ENCODE data around the gene CD247.

Gene CD247

DNA sequence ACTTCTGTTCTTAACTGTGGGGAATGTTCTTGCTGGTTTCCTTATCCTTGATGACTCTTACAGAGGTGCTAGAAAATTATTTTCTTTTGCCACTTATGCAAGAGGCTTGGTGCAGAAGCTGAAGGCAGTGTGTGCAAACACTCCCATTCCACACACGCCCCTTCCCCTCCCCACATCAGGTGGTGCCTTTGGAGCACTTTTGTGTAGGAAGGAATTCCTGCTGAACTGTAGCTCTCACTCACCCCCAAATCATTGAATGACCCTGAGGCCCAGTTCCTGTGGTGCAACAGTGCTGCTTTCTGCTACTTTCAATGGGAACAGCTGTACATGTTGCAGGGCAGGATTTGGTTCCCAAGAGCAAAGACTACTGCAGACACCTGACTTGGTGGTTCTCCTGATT is 101.8 kb downstream of the CD247 start:
- TF ChIP-seq, protein P1, sequence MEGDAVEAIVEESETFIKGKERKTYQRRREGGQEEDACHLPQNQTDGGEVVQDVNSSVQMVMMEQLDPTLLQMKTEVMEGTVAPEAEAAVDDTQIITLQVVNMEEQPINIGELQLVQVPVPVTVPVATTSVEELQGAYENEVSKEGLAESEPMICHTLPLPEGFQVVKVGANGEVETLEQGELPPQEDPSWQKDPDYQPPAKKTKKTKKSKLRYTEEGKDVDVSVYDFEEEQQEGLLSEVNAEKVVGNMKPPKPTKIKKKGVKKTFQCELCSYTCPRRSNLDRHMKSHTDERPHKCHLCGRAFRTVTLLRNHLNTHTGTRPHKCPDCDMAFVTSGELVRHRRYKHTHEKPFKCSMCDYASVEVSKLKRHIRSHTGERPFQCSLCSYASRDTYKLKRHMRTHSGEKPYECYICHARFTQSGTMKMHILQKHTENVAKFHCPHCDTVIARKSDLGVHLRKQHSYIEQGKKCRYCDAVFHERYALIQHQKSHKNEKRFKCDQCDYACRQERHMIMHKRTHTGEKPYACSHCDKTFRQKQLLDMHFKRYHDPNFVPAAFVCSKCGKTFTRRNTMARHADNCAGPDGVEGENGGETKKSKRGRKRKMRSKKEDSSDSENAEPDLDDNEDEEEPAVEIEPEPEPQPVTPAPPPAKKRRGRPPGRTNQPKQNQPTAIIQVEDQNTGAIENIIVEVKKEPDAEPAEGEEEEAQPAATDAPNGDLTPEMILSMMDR (IDR thresholded peaks at IDR 0.05; ENCODE audit: borderline replicate concordance, control extremely low read depth, extremely low read depth, insufficient read depth, missing control alignments) = no peak
- in situ Hi-C loops (cut with MboI; ENCODE audit: low sequenced_read_pairs, unreplicated experiment) = no loop called here
- DNase-seq (ENCODE audit: low spot score) = no peak

DNA sequence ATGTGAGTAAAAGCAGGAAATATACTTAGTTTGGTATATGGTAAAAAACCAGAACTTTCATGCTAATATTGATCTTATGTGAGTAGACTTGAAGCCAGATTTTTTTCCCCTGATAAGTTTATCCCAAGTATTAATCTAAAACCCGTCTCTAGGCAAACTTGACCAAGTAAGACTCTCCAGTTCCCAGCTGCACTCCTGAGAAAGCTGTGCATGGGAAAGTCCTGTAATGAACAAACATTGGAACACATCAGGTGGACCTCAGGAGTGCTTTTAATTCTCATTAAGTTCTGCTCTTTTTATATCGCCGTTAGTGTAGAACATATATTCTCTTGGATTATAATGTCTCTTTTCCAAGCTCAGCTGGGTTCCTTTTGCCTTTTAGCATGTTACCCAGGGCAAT is 105.0 kb downstream of the CD247 start:
- in situ Hi-C loops (cut with MboI; ENCODE audit: low sequenced_read_pairs, unreplicated experiment) = no loop called here
- DNase-seq (ENCODE audit: low spot score) = no peak
- TF ChIP-seq, protein P1 (IDR thresholded peaks at IDR 0.05; ENCODE audit: borderline replicate concordance, control extremely low read depth, extremely low read depth, insufficient read depth, missing control alignments) = no peak

DNA sequence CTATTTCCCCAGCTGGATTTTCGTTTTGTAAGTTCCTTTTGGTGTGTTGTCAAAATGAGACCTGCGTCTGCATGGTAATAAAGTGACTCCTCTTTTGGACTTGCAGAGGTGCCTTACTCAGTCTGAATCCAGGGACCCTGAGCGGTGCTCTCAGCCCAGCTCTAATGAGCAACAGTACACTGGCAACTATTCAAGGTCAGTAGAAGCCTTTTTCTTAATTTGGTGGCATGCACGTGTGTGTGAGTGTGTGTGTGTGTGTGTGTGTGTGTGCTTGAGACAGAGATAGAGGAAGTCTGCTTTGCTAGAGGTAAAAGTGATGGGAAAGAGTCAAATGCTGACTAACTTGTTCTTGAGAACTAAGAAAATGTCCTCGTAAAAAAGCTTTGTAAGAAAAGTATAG is 105.4 kb downstream of the CD247 start:
- DNase-seq (ENCODE audit: low spot score) = no peak
- in situ Hi-C loops (cut with MboI; ENCODE audit: low sequenced_read_pairs, unreplicated experiment) = no loop called here
- TF ChIP-seq, protein P1 (IDR thresholded peaks at IDR 0.05; ENCODE audit: borderline replicate concordance, control extremely low read depth, extremely low read depth, insufficient read depth, missing control alignments) = no peak

DNA sequence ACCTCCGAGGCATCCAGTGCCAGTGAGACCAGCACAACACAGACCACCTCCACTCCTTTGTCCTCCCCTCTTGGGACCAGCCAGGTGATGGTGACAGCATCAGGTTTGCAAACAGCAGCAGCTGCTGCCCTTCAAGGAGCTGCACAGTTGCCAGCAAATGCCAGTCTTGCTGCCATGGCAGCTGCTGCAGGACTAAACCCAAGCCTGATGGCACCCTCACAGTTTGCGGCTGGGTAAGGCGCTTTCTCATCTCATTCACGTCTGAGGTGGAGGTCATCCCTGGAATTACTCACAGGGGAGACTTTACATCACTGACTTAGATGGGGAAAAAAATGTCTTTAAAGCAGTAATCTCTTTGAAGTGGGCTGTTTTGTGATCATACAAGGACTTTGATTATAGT is 106.3 kb downstream of the CD247 start:
- TF ChIP-seq, protein P1 (IDR thresholded peaks at IDR 0.05; ENCODE audit: borderline replicate concordance, control extremely low read depth, extremely low read depth, insufficient read depth, missing control alignments) = no peak
- DNase-seq (ENCODE audit: low spot score) = no peak
- in situ Hi-C loops (cut with MboI; ENCODE audit: low sequenced_read_pairs, unreplicated experiment) = no loop called here

DNA sequence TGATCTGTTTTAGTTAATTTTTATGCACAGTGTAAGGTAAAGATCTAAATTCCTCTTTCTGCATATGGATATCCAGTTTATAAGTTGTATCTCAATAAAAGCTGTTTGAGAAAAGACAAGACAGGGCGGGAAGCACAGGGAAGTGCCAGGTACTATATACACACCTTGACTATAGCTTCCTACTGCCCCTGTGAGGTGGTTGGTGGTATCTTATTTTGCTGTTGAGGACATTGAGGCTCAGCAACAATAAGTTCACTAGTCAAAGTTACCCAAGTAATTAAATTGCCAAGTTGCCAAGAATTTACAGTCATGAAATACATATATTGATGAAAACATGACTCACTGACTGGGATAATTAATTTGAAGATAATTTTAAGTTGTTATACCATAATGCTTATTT is 109.1 kb downstream of the CD247 start:
- in situ Hi-C loops (cut with MboI; ENCODE audit: low sequenced_read_pairs, unreplicated experiment) = no loop called here

DNA sequence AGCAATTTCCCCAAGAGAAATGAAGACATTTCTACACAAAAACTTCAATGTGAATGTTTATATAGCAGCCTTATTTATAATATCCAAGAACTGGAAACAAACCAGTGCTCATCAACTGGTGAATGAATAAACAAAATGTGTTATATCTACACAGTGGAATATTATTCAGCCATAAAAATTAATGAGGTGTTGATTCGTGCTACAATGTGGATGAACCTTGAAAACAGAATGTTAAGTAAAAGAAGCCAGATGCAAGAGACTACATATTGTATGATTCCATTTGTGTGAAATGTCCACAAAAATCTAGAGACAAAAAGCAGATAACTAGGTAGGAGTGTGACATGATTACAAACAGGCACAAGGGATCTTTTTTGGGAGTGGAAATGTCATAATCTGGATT is 110.0 kb downstream of the CD247 start:
- in situ Hi-C loops (cut with MboI; ENCODE audit: low sequenced_read_pairs, unreplicated experiment) = no loop called here
- no peak for DNase-seq (ENCODE audit: low spot score)
- TF ChIP-seq, protein P1 (IDR thresholded peaks at IDR 0.05; ENCODE audit: borderline replicate concordance, control extremely low read depth, extremely low read depth, insufficient read depth, missing control alignments) = no peak

More for the DNA sequence above, 109.1 kb downstream of the CD247 start:
- TF ChIP-seq, protein P1 (IDR thresholded peaks at IDR 0.05; ENCODE audit: borderline replicate concordance, control extremely low read depth, extremely low read depth, insufficient read depth, missing control alignments) = peak; percentile 21
- DNase-seq (ENCODE audit: low spot score) = no peak

DNA sequence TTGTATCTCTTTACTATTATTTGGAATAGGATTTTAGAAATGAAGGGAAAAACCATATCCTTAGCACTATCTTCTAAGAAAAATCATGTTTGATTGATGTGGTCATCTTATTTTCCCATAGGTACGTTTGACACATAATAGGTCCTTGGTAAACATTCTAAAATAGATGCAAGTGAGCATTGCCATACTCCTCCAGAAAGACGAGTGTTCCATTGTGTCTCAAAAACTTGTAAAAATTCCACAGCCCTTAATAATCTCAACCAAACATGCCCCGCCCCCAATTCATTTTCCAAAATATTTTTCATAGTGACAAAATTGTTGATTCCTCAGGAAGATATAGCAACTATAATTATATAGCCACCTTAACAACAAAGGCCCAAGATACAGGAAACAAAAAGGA is 113.4 kb downstream of the CD247 start:
- TF ChIP-seq, protein P1 (IDR thresholded peaks at IDR 0.05; ENCODE audit: borderline replicate concordance, control extremely low read depth, extremely low read depth, insufficient read depth, missing control alignments) = no peak
- in situ Hi-C loops (cut with MboI; ENCODE audit: low sequenced_read_pairs, unreplicated experiment) = no loop called here
- DNase-seq (ENCODE audit: low spot score) = no peak
